Heart right ventricle (tissue), 16 donors: Measurements from ENCODE around the gene NEK10. TPM values are rescaled to one million over a fixed set of nuclear protein-coding genes. Genes with fewer than 3 reads are reported as not detected.

Source experiments
- ATAC-seq, 8 donors: fragments of 200-7000 bp; cut with Tn5 transposase; one replicate each; pipeline ENCODE4 v1.9.1; 2020; ENCODE audit warnings: mild to moderate bottlenecking in 8 of 8, moderate library complexity in 8 of 8, moderate number of reproducible peaks in 1 of 8
- DNase-seq, 2 donors: peaks; one replicate each; pipeline ENCODE4 v3.0.0-alpha.2; 2020
- H3K27ac ChIP-seq, 10 donors: fragments of 200-600 bp; sonication (generic) in 2 of 10; one replicate each; pipeline versions ENCODE4 v1.5.0 to v1.8.0; 2020 to 2022; ENCODE audit warnings: mild to moderate bottlenecking in 3 of 10
- H3K27me3 ChIP-seq, 7 donors: fragments of 200-600 bp; one replicate each; pipeline ENCODE4 v1.8.0; 2021 to 2022; ENCODE audit warnings: mild to moderate bottlenecking in 2 of 7
- H3K36me3 ChIP-seq, 9 donors: fragments of 200-600 bp; sonication (generic) in 1 of 9; one replicate each; pipeline versions ENCODE4 v1.5.0 to v1.8.0; 2020 to 2022; ENCODE audit warnings: mild to moderate bottlenecking in 2 of 9
- H3K4me1 ChIP-seq, 9 donors: fragments of 200-600 bp; sonication (generic) in 1 of 9; one replicate each; pipeline versions ENCODE4 v1.5.0 to v1.8.0; 2020 to 2022; ENCODE audit warnings: mild to moderate bottlenecking in 4 of 9
- H3K4me3 ChIP-seq, 10 donors: fragments of 200-600 bp; sonication (generic) in 2 of 10; one replicate each; pipeline versions ENCODE4 v1.5.0 to v1.8.0; 2020 to 2022; ENCODE audit warnings: mild to moderate bottlenecking in 7 of 10, moderate library complexity in 2 of 10
- H3K9me3 ChIP-seq, 11 donors: fragments of 200-600 bp in 10 of 11; sonication (generic) in 2 of 11; one replicate each; pipeline versions ENCODE4 v1.5.0 to v1.8.0; 2013 to 2022; ENCODE audit warnings: mild to moderate bottlenecking in 2 of 11, control low read depth in 1 of 11, moderate library complexity in 1 of 11
- CTCF ChIP-seq, 9 donors: fragments of 200-600 bp; sonication (generic) in 2 of 9; IDR thresholded peaks; one replicate each; pipeline versions ENCODE4 v1.5.0 to v1.8.0; 2021 to 2022; ENCODE audit warnings: antibody characterized with exemption in 9 of 9, mild to moderate bottlenecking in 5 of 9, moderate library complexity in 1 of 9
- WGBS, 2 donors: extraction: QIAGEN DNeasy Blood & Tissue Kit; methylation state at CpG; one replicate each; pipeline ENCODE4 v1.1.7; 2013; ENCODE audit warnings: inconsistent platforms in 1 of 2; 5-methylcytosine and 5-hydroxymethylcytosine counted together
- intact Hi-C, 10 donors: fragments of 100-400 bp; cut with DNase I; formaldehyde crosslinking; loops; one replicate each; pipeline versions ENCODE4 v1.11.1 to v1.14.2; 2022
- polyA plus RNA-seq, 2 donors: library from polyadenylated mRNA; stranded (reverse); fragments of 200-250 nt; gene quantifications; one replicate each; pipeline ENCODE4 v1.2.3, GENCODE V29; 2013
- total RNA-seq, 10 donors: library from RNA; stranded (reverse); fragmentation: NEBNext Ultra II Directional in 3 of 10; extraction: Animal tissue kit (Norgen Biotek cat#: 25700) in 3 of 10; gene quantifications; one replicate each; pipeline versions ENCODE4 v1.2.1 to v1.2.4, GENCODE V29; 2021 to 2023
- donor health status: Arrhythmogenic right ventricular cardiomyopathy.
- donor health status: ischemic (EF 13 %, LVEDD 7.1; RV severe dilation, severe dysfunction).
- donor health status: healthy with polysubstance abuse.
- donor health status: DM: no; HTN: yes; CAD: no.
- donor health status: DM: no; HTN: no; CAD: no.
- donor health status: ischemic (EF 25% LVEDD 6.9; RV normal size, moderate dysfunction).
- donor health status: ischemic (EF 25% LVEDD 5.7; RV mildly dilated, moderate dysfunction).
- donor health status: healthy.
- donor health status: DM: yes; HTN: yes; CAD: no.
- donor health status: Ischemic cardiomyopathy.
- donor health status: ischemic (EF 35%, LVEDD 5.7; RV mildly dilated, moderate dysfunction).
- donor health status: nonischemic (EF 11% LVEDD 7.7; RV severe dilation, severe dysfunction).
- donor health status: DM: yes; HTN: yes; CAD: no.
- donor health status: PGD.
- donor health status: ischemic (EF 29% LVEDD 5.4; RV normal size, mild dysfunction).
- donor health status: nonischemic (EF 23%, LVEDD 6.1; RV moderate dilation, normal function).

NEK10 gene
- total and polyA plus RNA-seq, 12 donors, result 0.36 to 17.5 (median 7.8) TPM

GRCh38 chr3:27201492-27201891, 167.7 kb downstream of the NEK10 start:
- Histone ChIP-seq H3K4me3 (no peak overlapping the region), H3K4me1 (no peaks in the 10 kb centered on the region), H3K27ac (no peak overlapping the region), H3K36me3 (no peaks in the 10 kb centered on the region), H3K9me3 (peaks cover 0 to 14% (median 0%) of the 10 kb centered on the region in 11 donors), H3K27me3 (no peaks in the 10 kb centered on the region)
- intact Hi-C loops, result no loop called here
- ATAC-seq (no peak), DNase-seq (no peak)
- TF ChIP-seq CTCF (IDR thresholded peaks at IDR 0.05), result no peak
- 84 to 88% methylated on average over 5 of the region's 5 CpGs for WGBS, 2 donors

- no peaks in the 10 kb centered on the region for H3K36me3 ChIP-seq
- H3K27me3 ChIP-seq, result no peaks in the 10 kb centered on the region
- no peak for DNase-seq
- H3K4me3 ChIP-seq, result no peak overlapping the region
- TF ChIP-seq CTCF (IDR thresholded peaks at IDR 0.05), result no peak
- H3K27ac ChIP-seq, result no peak overlapping the region
- intact Hi-C loops, result no loop called here
- H3K4me1 ChIP-seq, result no peaks in the 10 kb centered on the region
- ATAC-seq, result no peak
- H3K9me3 ChIP-seq, result peaks cover 0 to 13% (median 0%) of the 10 kb centered on the region in 11 donors
- WGBS, 2 donors, result 73 to 84% methylated on average over 2 of the region's 2 CpGs
Measured at GRCh38 chr3:27200721-27201489, 168.3 kb downstream of the NEK10 start.

GRCh38 chr3:27194861-27195483, 174.2 kb downstream of the NEK10 start:
- H3K4me1 ChIP-seq, result no peaks in the 10 kb centered on the region
- no peaks in the 10 kb centered on the region for H3K27me3 ChIP-seq
- DNase-seq, result no peak
- 0 to 32% methylated on average over 1 of the region's 1 CpG for WGBS, 2 donors
- intact Hi-C loops, result no loop called here
- H3K27ac ChIP-seq, result no peak overlapping the region
- no peak for ATAC-seq
- peaks cover 0 to 9% (median 0%) of the 10 kb centered on the region in 11 donors for H3K9me3 ChIP-seq
- H3K36me3 ChIP-seq, result no peaks in the 10 kb centered on the region
- H3K4me3 ChIP-seq, result no peak overlapping the region
- no peak for TF ChIP-seq CTCF (IDR thresholded peaks at IDR 0.05)

GRCh38 chr3:27193056-27193455, 176.1 kb downstream of the NEK10 start:
- no peak for ATAC-seq
- Histone ChIP-seq H3K9me3 (peaks cover 0 to 2% (median 0%) of the 10 kb centered on the region in 11 donors), H3K4me1 (no peaks in the 10 kb centered on the region), H3K36me3 (no peaks in the 10 kb centered on the region), H3K27me3 (no peaks in the 10 kb centered on the region), H3K4me3 (no peak overlapping the region), H3K27ac (no peak overlapping the region)
- TF ChIP-seq CTCF (IDR thresholded peaks at IDR 0.05), result no peak
- intact Hi-C loops, result no loop called here
- WGBS, 2 donors, result 77 to 80% methylated on average over 2 of the region's 2 CpGs
- no peak for DNase-seq
